WTC11 (cell line): ENCODE measurements around the gene XCL1. TPM values are rescaled to one million over a fixed set of nuclear protein-coding genes. Genes with fewer than 3 reads are reported as not detected.

Source experiments
- ATAC-seq: fragments of 200-7000 bp; cut with Tn5 transposase; 2 replicates; pipeline ENCODE4 v1.10.0; 2021; ENCODE audit warnings: mild to moderate bottlenecking, moderate library complexity
- CTCF ChIA-PET: fragments of 300-600 bp; sonication (Branson Sonifier 250); formaldehyde crosslinking; loops from one replicate; lab custom pipeline; 2021; ENCODE audit warnings: antibody characterized with exemption; lab: Charles Lee
- POLR2A ChIA-PET: fragments of 350-600 bp; sonication (Branson Sonifier 250); formaldehyde crosslinking; loops from one replicate; lab custom pipeline; 2021; ENCODE audit warnings: antibody characterized with exemption; lab: Charles Lee
- DNase-seq: peaks from one replicate; pipeline ENCODE4 v3.0.0; 2021; ENCODE audit warnings: low spot score
- H3K27ac Mint-ChIP-seq: 2 replicates; pipeline ENCODE4 v1.8.0; 2021; ENCODE audit warnings: mixed read lengths
- H3K27me3 Mint-ChIP-seq: 2 replicates; pipeline ENCODE4 v1.8.0; 2021; ENCODE audit warnings: low read depth, mild to moderate bottlenecking, moderate library complexity, mixed read lengths
- H3K36me3 Mint-ChIP-seq: 2 replicates; pipeline ENCODE4 v1.8.0; 2021; ENCODE audit warnings: mixed read lengths
- H3K4me1 Mint-ChIP-seq: 2 replicates; pipeline ENCODE4 v1.8.0; 2022; ENCODE audit warnings: mixed read lengths
- H3K4me3 Mint-ChIP-seq: 2 replicates; pipeline ENCODE4 v1.8.0; 2021; ENCODE audit warnings: mild to moderate bottlenecking, moderate library complexity, mixed read lengths
- H3K9me3 Mint-ChIP-seq: 2 replicates; pipeline ENCODE4 v1.8.0; 2021; ENCODE audit warnings: mixed read lengths
- E2F1 ChIP-seq: sonication (generic); formaldehyde crosslinking; IDR thresholded peaks from 2 replicates; pipeline ENCODE4 v1.8.0; 2022; ENCODE audit warnings: mild to moderate bottlenecking, missing genetic modification reagents
- FOXJ3 ChIP-seq: sonication (generic); formaldehyde crosslinking; IDR thresholded peaks from 2 replicates; pipeline ENCODE4 v1.9.0; 2021; ENCODE audit warnings: missing genetic modification reagents, mild to moderate bottlenecking, borderline replicate concordance
- GABPB1 ChIP-seq: sonication (generic); formaldehyde crosslinking; IDR thresholded peaks from 2 replicates; pipeline ENCODE4 v1.8.1; 2023; ENCODE audit warnings: mild to moderate bottlenecking, missing genetic modification reagents
- GRHL2 ChIP-seq: fragments of 250-450 bp; sonication (Bioruptor Pico); IDR thresholded peaks from 2 replicates; pipeline ENCODE4 v1.8.0; 2022; ENCODE audit warnings: mild to moderate bottlenecking, moderate library complexity; ENCODE audit not compliant: insufficient replicate concordance, severe bottlenecking
- GTF2I ChIP-seq: fragments of 250-450 bp; sonication (Bioruptor Pico); conservative IDR thresholded peaks from 2 replicates; pipeline ENCODE4 v1.4.0; 2021; ENCODE audit warnings: mild to moderate bottlenecking
- IRF2 ChIP-seq: sonication (generic); formaldehyde crosslinking; IDR thresholded peaks from 2 replicates; pipeline ENCODE4 v1.8.0; 2022; ENCODE audit warnings: low read depth, missing genetic modification reagents, borderline replicate concordance
- JUN ChIP-seq: sonication (generic); formaldehyde crosslinking; IDR thresholded peaks from 2 replicates; pipeline ENCODE4 v1.8.0; 2023; ENCODE audit warnings: mild to moderate bottlenecking, missing genetic modification reagents
- KAT7 ChIP-seq: sonication (generic); formaldehyde crosslinking; IDR thresholded peaks from 2 replicates; pipeline ENCODE4 v1.8.1; 2023; ENCODE audit warnings: missing genetic modification reagents, mild to moderate bottlenecking, borderline replicate concordance
- MYBL2 ChIP-seq: sonication (generic); formaldehyde crosslinking; IDR thresholded peaks from 2 replicates; pipeline ENCODE4 v1.8.1; 2023; ENCODE audit warnings: mild to moderate bottlenecking, moderate library complexity, missing genetic modification reagents
- NFE2L1 ChIP-seq: sonication (generic); formaldehyde crosslinking; IDR thresholded peaks from 2 replicates; pipeline ENCODE4 v1.8.1; 2023; ENCODE audit warnings: missing genetic modification reagents
- NFYB ChIP-seq: sonication (generic); formaldehyde crosslinking; conservative IDR thresholded peaks from 2 replicates; pipeline ENCODE4 v1.8.0; 2022; ENCODE audit warnings: low read depth, missing genetic modification reagents
- PRDM15 ChIP-seq: sonication (generic); formaldehyde crosslinking; IDR thresholded peaks from 2 replicates; pipeline ENCODE4 v1.8.0; 2022; ENCODE audit warnings: missing genetic modification reagents
- PREB ChIP-seq: sonication (generic); formaldehyde crosslinking; IDR thresholded peaks from 2 replicates; pipeline ENCODE4 v1.8.1; 2022; ENCODE audit warnings: mild to moderate bottlenecking, missing genetic modification reagents, moderate library complexity, borderline replicate concordance
- ZBTB43 ChIP-seq: sonication (generic); formaldehyde crosslinking; IDR thresholded peaks from 2 replicates; pipeline ENCODE4 v1.8.1; 2023; ENCODE audit warnings: mild to moderate bottlenecking, missing genetic modification reagents
- ZMAT4 ChIP-seq: fragments of 250-450 bp; sonication (Bioruptor Pico); IDR thresholded peaks from 2 replicates; pipeline ENCODE4 v1.9.0; 2021; ENCODE audit warnings: mild to moderate bottlenecking
- ZNF263 ChIP-seq: sonication (generic); formaldehyde crosslinking; IDR thresholded peaks from 2 replicates; pipeline ENCODE4 v1.8.1; 2022; ENCODE audit warnings: low read depth, mild to moderate bottlenecking, moderate library complexity, missing genetic modification reagents
- ZNF532 ChIP-seq: fragments of 250-450 bp; sonication (Bioruptor Pico); IDR thresholded peaks from 2 replicates; pipeline ENCODE4 v1.9.0; 2021; ENCODE audit warnings: mild to moderate bottlenecking, borderline replicate concordance
- ZNF671 ChIP-seq: fragments of 250-450 bp; sonication (Bioruptor Pico); IDR thresholded peaks from 2 replicates; pipeline ENCODE4 v1.8.0; 2021; ENCODE audit warnings: mild to moderate bottlenecking
- total RNA-seq: library from RNA; stranded (reverse); gene quantifications from 3 replicates; pipeline ENCODE4 v1.2.3, GENCODE V29; 2021

The XCL1 gene
- total RNA-seq, 1 experiment from 2014 or later, result 1.1 TPM

- TF ChIP-seq FOXJ3 (CRISPR knock-in tag), result no peak
- no peak for TF ChIP-seq NFYB (CRISPR knock-in tag)
- TF ChIP-seq ZNF671, result no peak
- TF ChIP-seq JUN (CRISPR knock-in tag), result no peak
- no peak for TF ChIP-seq ZNF263 (CRISPR knock-in tag)
- TF ChIP-seq KAT7, result no peak
- no peak for TF ChIP-seq ZNF532
- TF ChIP-seq IRF2, result no peak
- TF ChIP-seq GTF2I, result no peak
- no peak for TF ChIP-seq ZMAT4 (CRISPR knock-in tag)
- no peak for TF ChIP-seq MYBL2
- TF ChIP-seq, all 79 proteins: peak for 0
Observed at GRCh38 chr1:168605443-168605842, 29.0 kb downstream of the XCL1 start (continued).

- no peaks in the 10 kb centered on the region for H3K27me3 Mint-ChIP-seq
- no peak for ATAC-seq
- ChIA-PET CTCF (no interaction called here), POLR2A (no interaction called here)
- no peaks in the 10 kb centered on the region for H3K36me3 Mint-ChIP-seq
- no peaks in the 10 kb centered on the region for H3K9me3 Mint-ChIP-seq
- no peak overlapping the region for H3K27ac Mint-ChIP-seq
- H3K4me3 Mint-ChIP-seq, result no peak overlapping the region
- no peak for DNase-seq
- H3K4me1 Mint-ChIP-seq, result peaks cover 15% of the 10 kb centered on the region
- TF ChIP-seq ZBTB43 (CRISPR knock-in tag), result no peak
- TF ChIP-seq JUN (CRISPR knock-in tag), result no peak
- TF ChIP-seq PRDM15 (CRISPR knock-in tag), result no peak
- TF ChIP-seq E2F1 (CRISPR knock-in tag), result no peak
- no peak for TF ChIP-seq PREB (CRISPR knock-in tag)
- TF ChIP-seq ZNF532, result no peak
- no peak for TF ChIP-seq FOXJ3 (CRISPR knock-in tag)
- TF ChIP-seq GRHL2 (CRISPR knock-in tag), result no peak
- TF ChIP-seq GABPB1 (CRISPR knock-in tag), result no peak
- TF ChIP-seq NFE2L1 (CRISPR knock-in tag), result no peak
Observed at GRCh38 chr1:168606096-168606495, 29.7 kb downstream of the XCL1 start.
